Activated CD8-positive, alpha-beta memory T cell treated with anti-CD3 and anti-CD28 coated beads for 36 hours (primary cell): ENCODE measurements around the gene BCL2L1. TPM values are rescaled to one million over a fixed set of nuclear protein-coding genes. Genes with fewer than 3 reads are reported as not detected.

Source experiments
- CTCF ChIA-PET: fragments of 350-600 bp; sonication (Branson Sonifier 250); formaldehyde crosslinking; loops from one replicate; lab custom pipeline; 2021; ENCODE audit warnings: antibody characterized with exemption; lab: Charles Lee
- POLR2A ChIA-PET: fragments of 350-600 bp; sonication (Branson Sonifier 250); formaldehyde crosslinking; loops from one replicate; lab custom pipeline; 2021; ENCODE audit warnings: antibody characterized with exemption; lab: Charles Lee
- total RNA-seq, 2 experiments: library from RNA; stranded (reverse); gene quantifications; one replicate each; pipeline ENCODE4 v1.2.3, GENCODE V29; 2021

The BCL2L1 gene
- total RNA-seq, 2 experiments from 2014 or later, result 263 to 265 TPM

GRCh38 chr20:31713312-31714273 is 9.1 kb downstream of the BCL2L1 start:
- CTCF ChIA-PET, result interaction anchor here (0.8 to 1.2 kb wide), 2 partner anchors 52 to 79 kb away, joined by 3 read pairs; no protein-coding TSS in a partner anchor
- POLR2A ChIA-PET, result interaction anchor here (1.0 kb wide), 1 partner anchor 9 kb away, joined by 4 read pairs; the partner anchor contains the start of gene BCL2L1

- POLR2A ChIA-PET, result interaction anchor here (1.0 kb wide), 1 partner anchor 10 kb away, joined by 4 read pairs; the partner anchor contains the start of gene BCL2L1
- CTCF ChIA-PET, result interaction anchor here (1.2 kb wide), 1 partner anchor 79 kb away, joined by 4 read pairs; no protein-coding TSS in a partner anchor
These were observed 9.9 kb downstream of the BCL2L1 start for GRCh38 chr20:31712564-31713311.

- ChIA-PET CTCF (interaction anchor here (1.2 to 3.8 kb wide), 3 partner anchors 11 to 78 kb away, joined by 4 to 13 read pairs (median 4); no protein-coding TSS in a partner anchor), POLR2A (no interaction called here)
These were observed 10.5 kb downstream of the BCL2L1 start for GRCh38 chr20:31712112-31712553.

- ChIA-PET CTCF (interaction anchor here (1.2 to 3.8 kb wide), 3 partner anchors 12 to 77 kb away, joined by 4 to 13 read pairs (median 4); no protein-coding TSS in a partner anchor), POLR2A (no interaction called here)
These were observed 11.2 kb downstream of the BCL2L1 start for GRCh38 chr20:31711179-31712111.

GRCh38 chr20:31710423-31711108 is 12.1 kb downstream of the BCL2L1 start:
- CTCF ChIA-PET, result interaction anchor here (1.1 to 3.8 kb wide), 3 partner anchors 12 to 49 kb away, joined by 3 to 13 read pairs (median 4); partner anchors contain the start of gene BCL2L1
- POLR2A ChIA-PET, result interaction anchor here (0.7 kb wide), 1 partner anchor 514 kb away, joined by 3 read pairs; no protein-coding TSS in a partner anchor

GRCh38 chr20:31709939-31710338 is 12.7 kb downstream of the BCL2L1 start:
- ChIA-PET POLR2A (interaction anchor here (0.7 kb wide), 2 partner anchors 16 to 515 kb away, joined by 3 to 10 read pairs; no protein-coding TSS in a partner anchor), CTCF (interaction anchor here (1.1 to 3.8 kb wide), 2 partner anchors 12 to 14 kb away, joined by 3 to 13 read pairs; partner anchors contain the start of gene BCL2L1)

- ChIA-PET POLR2A (interaction anchor here (0.7 kb wide), 1 partner anchor 15 kb away, joined by 10 read pairs; no protein-coding TSS in a partner anchor), CTCF (interaction anchor here (0.7 to 3.8 kb wide), 3 partner anchors 13 to 16 kb away, joined by 3 to 13 read pairs (median 3); partner anchors contain the start of gene BCL2L1)
These were observed 13.7 kb downstream of the BCL2L1 start for GRCh38 chr20:31708736-31709534.

GRCh38 chr20:31707994-31708735 is 14.5 kb downstream of the BCL2L1 start:
- ChIA-PET CTCF (interaction anchor here (0.7 to 3.8 kb wide), 3 partner anchors 15 to 47 kb away, joined by 3 to 13 read pairs (median 4); no protein-coding TSS in a partner anchor), POLR2A (no interaction called here)

- ChIA-PET CTCF (interaction anchor here (0.7 to 1.4 kb wide), 2 partner anchors 46 to 137 kb away, joined by 3 to 4 read pairs; no protein-coding TSS in a partner anchor), POLR2A (no interaction called here)
These were observed 15.4 kb downstream of the BCL2L1 start for GRCh38 chr20:31707258-31707615.

GRCh38 chr20:31706607-31707257 is 15.9 kb downstream of the BCL2L1 start:
- CTCF ChIA-PET, result interaction anchor here (0.7 to 3.2 kb wide), 3 partner anchors 10 to 137 kb away, joined by 3 to 9 read pairs (median 4); no protein-coding TSS in a partner anchor
- POLR2A ChIA-PET, result no interaction called here

GRCh38 chr20:31705598-31706597 is 16.8 kb downstream of the BCL2L1 start:
- POLR2A ChIA-PET, result no interaction called here
- CTCF ChIA-PET, result interaction anchor here (3.2 kb wide), 1 partner anchor 11 kb away, joined by 9 read pairs; no protein-coding TSS in a partner anchor

- POLR2A ChIA-PET, result interaction anchor here (0.5 kb wide), 1 partner anchor 54 kb away, joined by 3 read pairs; no protein-coding TSS in a partner anchor
- CTCF ChIA-PET, result interaction anchor here (3.2 kb wide), 1 partner anchor 11 kb away, joined by 9 read pairs; no protein-coding TSS in a partner anchor
These were observed 17.5 kb downstream of the BCL2L1 start for GRCh38 chr20:31705191-31705590.
